Nephron (organoid): Measurements from ENCODE around the gene ARHGEF16.

Experiments
- H3K27ac Mint-ChIP-seq, 3 experiments: 2 replicates each; pipeline ENCODE4 v1.8.0; 2020; ENCODE audit warnings: mixed read lengths in 3 of 3, mild to moderate bottlenecking in 2 of 3, moderate library complexity in 1 of 3
- H3K27me3 Mint-ChIP-seq: 2 replicates; pipeline ENCODE4 v1.8.0; 2021; ENCODE audit warnings: low read depth, mild to moderate bottlenecking, moderate library complexity, mixed read lengths
- H3K36me3 Mint-ChIP-seq: 2 replicates; pipeline ENCODE4 v1.8.0; 2020; ENCODE audit warnings: low read depth, mixed read lengths
- H3K4me1 Mint-ChIP-seq: 2 replicates; pipeline ENCODE4 v1.8.0; 2020; ENCODE audit warnings: mixed read lengths
- H3K4me3 Mint-ChIP-seq, 3 experiments: 2 replicates each; pipeline ENCODE4 v1.8.0; 2020; ENCODE audit warnings: mild to moderate bottlenecking in 3 of 3, mixed read lengths in 3 of 3, moderate library complexity in 2 of 3
- H3K9me3 Mint-ChIP-seq: 2 replicates; pipeline ENCODE4 v1.8.0; 2020; ENCODE audit warnings: mixed read lengths
- CTCF ChIP-seq, 3 experiments: fragments of 200-600 bp; sonication (generic); IDR thresholded peaks; one replicate each; pipeline ENCODE4 v1.5.0; 2021; ENCODE audit warnings: antibody characterized with exemption in 3 of 3; ENCODE audit not compliant: unreplicated experiment in 3 of 3

The ARHGEF16 gene

DNA sequence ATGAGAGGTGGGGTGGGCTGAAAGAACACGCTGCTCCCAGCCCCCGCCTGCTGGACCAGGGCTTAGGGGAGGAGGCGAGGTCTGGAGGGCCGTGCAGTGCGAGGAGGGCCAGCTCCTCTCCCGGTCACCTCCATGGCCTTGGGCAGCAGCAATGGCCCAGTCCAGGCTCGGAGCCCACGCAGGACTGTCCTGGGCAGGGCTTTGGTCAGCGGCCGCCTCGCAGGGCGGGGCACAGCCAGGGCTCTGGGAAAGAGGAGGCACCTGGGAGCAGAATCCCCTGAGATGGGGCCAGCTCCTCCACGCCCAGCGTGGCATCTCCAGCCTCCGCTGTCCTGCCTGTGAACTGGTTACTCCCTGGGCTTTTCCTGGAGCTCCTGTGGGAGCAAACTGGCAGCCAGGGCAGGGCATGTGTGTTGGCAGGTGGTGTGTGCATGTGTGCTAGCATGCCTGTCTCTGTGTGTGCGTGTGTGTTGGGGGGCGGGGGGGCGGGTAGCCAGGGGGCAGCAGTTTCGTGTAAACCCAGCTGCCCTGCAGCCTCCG is 27.4 kb downstream of the ARHGEF16 start:
- peaks cover 5% of the 10 kb centered on the region for H3K27me3 Mint-ChIP-seq
- peaks cover 10% of the 10 kb centered on the region for H3K9me3 Mint-ChIP-seq
- no peak overlapping the region for H3K27ac Mint-ChIP-seq
- no peak overlapping the region for H3K4me3 Mint-ChIP-seq
- H3K36me3 Mint-ChIP-seq: peaks cover 8% of the 10 kb centered on the region
- H3K4me1 Mint-ChIP-seq: no peaks in the 10 kb centered on the region
- no peak for TF ChIP-seq CTCF (IDR thresholded peaks at IDR 0.05; ENCODE audit: unreplicated experiment in 3 of 3)

- H3K4me3 Mint-ChIP-seq: no peak overlapping the region
- no peak for TF ChIP-seq CTCF (IDR thresholded peaks at IDR 0.05; ENCODE audit: unreplicated experiment in 3 of 3)
- H3K27me3 Mint-ChIP-seq: peaks cover 5% of the 10 kb centered on the region
- H3K9me3 Mint-ChIP-seq: peaks cover 12% of the 10 kb centered on the region
- H3K4me1 Mint-ChIP-seq: no peaks in the 10 kb centered on the region
- H3K27ac Mint-ChIP-seq: no peak overlapping the region
- H3K36me3 Mint-ChIP-seq: peaks cover 8% of the 10 kb centered on the region
Measured at GRCh38 chr1:3482378-3482849, 27.9 kb downstream of the ARHGEF16 start.

DNA sequence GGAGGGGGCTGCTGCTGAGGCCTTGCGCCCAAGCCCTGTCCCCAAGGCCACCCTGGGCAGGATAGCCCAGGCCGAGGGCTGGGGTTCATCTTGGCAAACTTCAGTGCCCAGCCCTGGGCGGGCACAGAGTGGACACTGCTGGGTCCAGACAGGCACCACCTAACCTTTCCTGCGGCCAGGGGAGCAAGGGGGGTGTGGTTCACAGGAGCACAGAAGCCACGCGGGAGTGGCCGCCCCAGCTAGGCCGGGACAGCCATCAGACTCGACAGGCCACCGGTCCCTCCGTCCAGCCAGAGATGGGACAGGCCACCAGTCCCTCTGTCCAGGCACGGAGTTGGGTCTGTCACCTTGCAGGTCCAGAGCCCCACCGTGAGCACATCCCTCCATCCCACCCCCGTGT is 28.9 kb downstream of the ARHGEF16 start:
- no peak for TF ChIP-seq CTCF (IDR thresholded peaks at IDR 0.05; ENCODE audit: unreplicated experiment in 3 of 3)
- no peak overlapping the region for H3K27ac Mint-ChIP-seq
- H3K4me3 Mint-ChIP-seq: no peak overlapping the region
- H3K9me3 Mint-ChIP-seq: peaks cover 17% of the 10 kb centered on the region
- H3K4me1 Mint-ChIP-seq: no peaks in the 10 kb centered on the region
- H3K27me3 Mint-ChIP-seq: peaks cover 5% of the 10 kb centered on the region
- H3K36me3 Mint-ChIP-seq: peaks cover 15% of the 10 kb centered on the region

- Mint-ChIP-seq H3K4me3 (no peak overlapping the region), H3K27ac (no peak overlapping the region), H3K9me3 (peaks cover 22% of the 10 kb centered on the region), H3K27me3 (peaks cover 5% of the 10 kb centered on the region), H3K36me3 (peaks cover 20% of the 10 kb centered on the region), H3K4me1 (no peaks in the 10 kb centered on the region)
- peak; percentile 61 to 79 (median 71) for TF ChIP-seq CTCF (IDR thresholded peaks at IDR 0.05; ENCODE audit: unreplicated experiment in 3 of 3)
Measured at GRCh38 chr1:3483801-3484444, 29.5 kb downstream of the ARHGEF16 start.

GRCh38 chr1:3485016-3485415 is 30.6 kb downstream of the ARHGEF16 start:
- no peak overlapping the region for H3K4me3 Mint-ChIP-seq
- no peak overlapping the region for H3K27ac Mint-ChIP-seq
- no peaks in the 10 kb centered on the region for H3K4me1 Mint-ChIP-seq
- no peak for TF ChIP-seq CTCF (IDR thresholded peaks at IDR 0.05; ENCODE audit: unreplicated experiment in 3 of 3)
- peaks cover 24% of the 10 kb centered on the region for H3K36me3 Mint-ChIP-seq
- peaks cover 24% of the 10 kb centered on the region for H3K9me3 Mint-ChIP-seq
- peaks cover 5% of the 10 kb centered on the region for H3K27me3 Mint-ChIP-seq

DNA sequence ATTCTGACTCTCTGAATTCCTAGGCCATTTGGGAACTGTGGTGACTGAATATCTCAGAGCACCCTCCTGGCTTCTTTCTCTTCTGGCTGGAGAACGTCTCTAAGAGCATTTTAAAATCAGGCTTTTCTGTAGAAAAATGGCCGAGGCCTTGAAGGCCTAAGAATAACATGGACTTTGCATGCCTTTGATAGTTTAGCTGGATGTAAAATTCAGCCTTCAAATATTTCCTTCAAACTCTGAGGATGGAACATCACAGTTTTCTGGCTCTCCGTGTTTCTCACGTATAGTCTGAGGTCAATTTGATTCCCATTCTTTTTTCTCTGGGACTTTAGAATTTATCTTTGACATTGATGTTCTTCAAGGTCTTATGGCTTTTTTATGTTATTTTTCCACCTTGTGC is 34.0 kb downstream of the ARHGEF16 start:
- Mint-ChIP-seq H3K27me3 (peaks cover 5% of the 10 kb centered on the region), H3K27ac (no peak overlapping the region), H3K4me1 (no peaks in the 10 kb centered on the region), H3K4me3 (no peak overlapping the region), H3K9me3 (peaks cover 24% of the 10 kb centered on the region), H3K36me3 (peaks cover 24% of the 10 kb centered on the region)
- no peak for TF ChIP-seq CTCF (IDR thresholded peaks at IDR 0.05; ENCODE audit: unreplicated experiment in 3 of 3)
